NCI-H526 (cell line): ENCODE results near the gene RHBDF1.
"Not testable (repeated sequence)": the region's sequence is repeated elsewhere in the genome, so short reads cannot be mapped to it uniquely, and the experiment has no call there.

Source experiments
- DNase-seq, 2 experiments: peaks; one replicate each; lab custom pipeline; 2025; lab: John Stamatoyannopoulos, UW

RHBDF1 gene

DNA sequence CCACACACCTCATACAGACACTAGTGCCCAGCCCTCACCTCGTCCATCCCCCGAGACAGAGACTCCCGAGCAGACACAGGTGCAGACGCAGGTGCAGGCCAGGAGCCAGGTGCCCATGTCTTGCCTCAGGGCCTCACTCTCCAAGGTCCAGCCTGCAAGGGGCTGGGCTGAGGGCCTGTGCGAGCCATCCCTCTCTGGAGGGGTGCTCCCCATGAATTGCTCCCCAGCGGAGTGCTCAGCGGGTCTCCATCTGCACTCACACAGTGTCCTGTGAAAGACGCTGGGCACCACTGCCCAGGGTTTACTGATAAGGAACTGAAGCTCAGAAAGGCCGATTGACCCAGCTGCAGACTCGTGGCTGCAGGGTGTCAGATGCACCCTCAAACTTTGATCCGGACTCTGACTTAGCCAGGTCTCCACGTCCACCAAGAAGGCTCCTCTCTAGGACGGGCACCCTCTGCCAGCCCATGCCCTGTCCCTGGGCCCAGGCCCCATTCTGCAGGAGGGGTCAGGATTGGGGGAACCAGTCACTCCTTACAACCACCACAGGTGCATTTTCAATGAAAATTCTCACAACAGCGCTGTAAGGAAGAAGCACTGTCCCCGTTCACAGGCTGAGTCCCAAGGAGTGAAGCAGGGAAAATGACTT is 36.0 kb downstream of the RHBDF1 start:
- DNase-seq = no peak

DNA sequence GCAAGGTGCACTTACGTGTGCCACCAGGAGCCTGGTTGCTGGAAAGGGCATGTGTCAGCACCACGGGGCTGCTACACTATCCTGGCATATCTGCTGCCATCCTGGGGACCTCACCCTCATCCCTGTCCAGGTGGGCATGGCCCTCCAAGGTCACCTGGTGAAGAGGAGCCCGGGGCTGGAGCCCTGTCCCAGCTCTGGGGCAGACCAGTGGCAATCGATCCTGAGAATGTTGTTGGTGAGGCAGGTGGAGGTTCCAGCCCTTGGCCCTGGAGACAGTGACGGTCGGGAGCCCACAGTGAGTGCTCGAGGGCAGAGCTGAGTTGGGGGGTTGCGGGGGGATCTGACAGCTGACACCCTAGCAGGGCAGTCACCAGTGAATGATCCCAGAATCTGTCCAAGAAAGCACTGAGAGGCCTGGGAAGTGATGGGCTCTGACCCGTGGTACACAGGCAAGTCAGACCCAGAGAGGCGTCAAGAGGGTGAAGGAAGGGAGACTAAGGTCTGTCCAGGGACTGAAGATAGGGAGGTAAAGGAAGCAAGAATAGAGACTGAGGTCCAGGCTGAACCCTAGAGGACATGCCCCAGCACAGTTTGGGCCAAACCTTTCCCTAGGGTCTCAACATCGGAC is 36.6 kb downstream of the RHBDF1 start:
- no peak for DNase-seq

DNA sequence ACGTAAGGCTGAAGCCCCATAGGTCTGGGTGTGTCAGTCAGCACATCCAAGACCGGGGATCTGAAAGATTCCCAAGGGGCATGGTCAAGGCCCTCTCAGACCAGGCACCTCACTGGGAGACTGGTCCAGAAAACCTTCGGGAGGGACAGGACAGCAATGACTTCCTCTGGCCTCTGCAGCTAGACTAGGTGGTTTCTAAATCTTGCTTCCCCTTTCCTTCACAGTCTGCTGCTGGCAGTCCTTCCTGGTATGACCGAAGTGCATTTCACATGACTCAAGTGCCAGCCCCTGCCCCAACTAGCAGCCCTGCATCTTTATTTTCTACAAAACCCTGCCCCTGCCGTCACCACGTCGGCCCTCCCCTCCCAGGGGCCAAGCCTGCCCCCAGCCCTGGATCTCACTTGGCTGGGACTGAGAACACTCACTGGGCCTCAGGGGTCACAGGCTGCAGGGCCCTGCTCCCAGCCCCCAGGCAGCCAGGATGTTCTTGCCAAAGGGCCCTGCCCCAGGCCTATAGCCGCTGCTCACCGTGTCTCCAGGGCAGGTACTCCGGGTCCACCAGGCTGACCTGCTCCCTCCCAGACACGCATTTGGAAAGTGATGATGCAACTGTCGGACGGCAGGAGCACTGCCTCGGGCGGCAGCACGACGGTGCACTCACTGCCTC is 37.3 kb downstream of the RHBDF1 start:
- no peak for DNase-seq

DNA sequence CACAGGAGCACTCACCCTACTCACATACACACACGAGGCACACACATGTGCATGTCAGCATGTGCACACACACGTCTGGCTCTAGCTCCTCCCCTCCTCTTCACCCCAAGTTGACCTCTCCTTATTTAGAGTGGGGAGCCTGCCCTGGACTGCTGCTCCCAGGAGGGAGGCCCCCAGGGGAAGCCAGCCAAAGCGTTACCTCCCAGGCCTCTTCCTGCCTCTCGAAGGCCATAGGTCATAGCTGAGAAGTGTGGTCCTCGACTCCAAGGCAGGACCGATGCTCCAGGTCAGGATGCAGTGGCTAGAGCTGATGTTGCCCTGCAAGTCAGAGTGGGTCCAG is 37.8 kb downstream of the RHBDF1 start:
- no peak for DNase-seq

DNA sequence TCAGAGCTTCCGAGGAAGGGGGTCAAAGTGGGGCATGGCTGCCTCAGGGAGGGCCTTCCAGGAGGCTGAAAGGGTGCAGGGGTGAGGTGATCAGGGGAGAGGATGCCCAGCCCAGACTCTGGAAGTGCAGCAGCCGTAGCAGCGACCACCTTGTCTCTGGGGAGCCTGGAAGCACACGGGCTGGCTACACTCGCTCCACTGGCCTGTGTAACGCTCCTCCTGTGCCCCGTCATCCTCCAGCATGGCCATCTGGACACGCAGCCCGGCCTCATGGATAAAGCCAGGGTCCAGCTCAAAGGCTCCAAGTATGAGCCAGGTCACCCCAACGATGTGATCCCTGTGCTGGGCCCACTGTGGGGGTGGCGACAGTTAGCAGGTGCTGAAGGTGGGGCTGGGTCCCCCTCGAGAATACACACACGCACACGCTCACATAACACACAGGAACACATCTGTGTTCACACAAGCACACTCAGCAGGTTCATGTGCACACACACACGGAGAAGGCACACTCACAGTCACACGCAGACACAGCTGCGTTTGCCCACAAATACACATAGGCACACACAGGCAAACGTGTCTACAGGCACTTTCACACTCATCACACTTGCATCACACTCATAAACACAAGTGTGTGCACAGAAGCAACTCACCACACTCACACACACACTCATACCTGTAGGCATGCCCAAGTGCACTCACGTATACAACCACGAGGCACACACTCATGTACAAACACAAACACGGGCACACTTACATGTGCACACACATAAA is 38.4 kb downstream of the RHBDF1 start:
- no peak for DNase-seq

DNA sequence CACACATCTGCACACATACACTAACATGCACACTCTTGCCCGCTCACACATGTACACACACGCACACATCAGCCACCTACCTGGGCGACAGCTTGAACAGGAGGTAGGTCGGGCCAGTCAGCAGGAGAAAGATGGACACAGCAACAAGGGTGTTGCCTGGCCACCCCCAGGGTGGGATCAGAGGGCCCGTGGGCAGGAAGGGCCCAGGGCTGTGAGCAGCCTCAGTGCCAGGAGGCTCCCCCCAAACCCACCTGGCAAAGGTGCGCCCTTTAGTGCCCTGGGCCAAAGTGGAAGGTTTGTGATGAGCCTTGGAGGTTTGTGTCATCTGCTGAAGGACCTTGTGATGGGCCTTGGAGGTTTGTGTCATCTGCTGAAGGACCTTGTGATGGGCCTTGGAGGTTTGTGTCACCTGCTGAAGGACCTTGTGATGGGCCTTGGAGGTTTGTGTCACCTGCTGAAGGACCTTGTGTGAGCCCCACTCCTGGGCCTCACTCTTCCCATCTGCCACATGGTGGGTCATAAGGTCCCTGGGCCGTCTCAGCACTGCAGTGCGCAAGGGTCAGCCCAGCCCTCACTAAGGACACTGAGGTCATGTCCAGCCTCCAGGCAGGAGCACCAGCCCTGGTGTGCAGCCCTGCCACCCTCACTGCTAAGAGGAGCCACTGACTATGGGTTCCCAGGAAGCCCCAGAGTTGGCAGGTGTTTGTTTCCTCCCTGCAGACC is 39.1 kb downstream of the RHBDF1 start:
- DNase-seq = not testable (repeated sequence)

DNA sequence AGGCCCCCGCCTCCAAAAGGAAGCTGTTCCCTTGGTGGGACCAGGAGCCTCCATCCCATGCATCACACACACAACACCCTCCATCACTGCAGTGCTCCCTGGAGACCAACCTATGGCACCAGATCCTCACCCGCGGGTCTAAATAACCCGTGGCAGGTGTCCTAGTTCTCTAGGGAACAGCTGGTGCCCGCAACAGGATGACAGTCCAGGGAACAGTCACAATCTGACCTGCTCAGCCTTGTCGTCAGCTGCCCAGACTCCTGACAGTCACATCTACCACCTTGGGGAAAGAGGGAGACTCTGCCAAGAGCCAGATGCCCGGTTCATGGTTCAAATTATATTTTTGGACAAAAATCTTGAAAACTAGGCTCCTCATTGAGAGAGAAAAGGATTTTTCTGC is 41.8 kb downstream of the RHBDF1 start:
- not testable (repeated sequence) for DNase-seq

DNA sequence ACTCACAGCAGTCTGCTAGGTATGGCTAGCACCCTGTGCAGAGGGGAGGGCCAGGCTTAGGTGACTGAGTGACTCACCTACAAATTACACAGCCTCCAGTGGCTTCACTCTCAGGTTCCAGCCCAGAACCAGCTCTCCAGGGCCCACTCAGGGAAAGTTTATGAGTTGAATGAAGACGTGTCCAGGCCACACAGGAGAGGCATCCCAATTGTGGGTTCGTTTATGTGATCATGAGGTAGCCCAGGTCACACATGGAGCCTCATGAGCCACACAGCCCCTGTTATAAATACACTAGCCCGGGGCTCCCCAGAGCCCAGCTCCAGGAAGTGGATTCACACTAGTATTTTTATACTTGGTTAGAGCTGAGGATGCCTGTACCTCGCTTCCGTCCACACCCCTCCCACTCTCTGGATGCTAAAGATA is 46.5 kb downstream of the RHBDF1 start:
- DNase-seq = not testable (repeated sequence)

DNA sequence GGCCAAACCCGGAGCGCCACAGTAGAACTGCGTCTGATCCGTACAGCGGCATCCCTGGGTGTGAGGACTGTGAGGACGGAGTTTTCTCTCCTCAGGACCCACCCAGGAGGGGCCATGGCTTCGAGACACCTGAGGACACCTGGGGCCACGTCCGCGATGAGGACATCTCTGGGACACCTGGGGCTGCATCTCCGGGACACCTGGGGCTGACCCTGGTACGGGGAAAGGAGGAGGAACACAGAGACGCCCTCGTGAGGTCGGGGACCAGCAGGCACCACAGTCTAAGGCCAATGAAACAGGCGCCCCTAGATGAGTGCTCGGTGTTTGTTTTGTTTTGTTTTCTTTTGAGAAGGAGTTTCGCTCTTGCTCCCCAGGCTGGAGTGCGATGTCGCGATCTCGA is 48.3 kb downstream of the RHBDF1 start:
- DNase-seq = not testable (repeated sequence)

DNA sequence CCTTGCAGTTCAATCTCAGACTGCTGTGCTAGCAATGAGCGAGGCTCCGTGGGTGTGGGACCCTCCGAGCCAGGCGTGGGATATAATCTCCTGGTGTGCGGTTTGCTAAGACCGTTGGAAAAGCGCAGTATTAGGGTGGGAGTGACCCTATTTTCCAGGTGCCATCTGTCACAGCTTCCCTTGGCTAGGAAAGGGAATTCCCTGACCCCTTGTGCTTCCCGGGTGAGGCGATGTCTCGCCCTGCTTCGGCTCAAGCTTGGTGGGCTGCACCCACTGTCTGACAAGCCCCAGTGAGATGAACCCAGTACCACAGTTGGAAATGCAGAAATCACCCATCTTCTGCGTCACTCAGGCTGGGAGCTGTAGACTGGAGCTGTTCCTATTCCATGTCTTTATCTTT is 51.5 kb downstream of the RHBDF1 start:
- DNase-seq = not testable (repeated sequence)

DNA sequence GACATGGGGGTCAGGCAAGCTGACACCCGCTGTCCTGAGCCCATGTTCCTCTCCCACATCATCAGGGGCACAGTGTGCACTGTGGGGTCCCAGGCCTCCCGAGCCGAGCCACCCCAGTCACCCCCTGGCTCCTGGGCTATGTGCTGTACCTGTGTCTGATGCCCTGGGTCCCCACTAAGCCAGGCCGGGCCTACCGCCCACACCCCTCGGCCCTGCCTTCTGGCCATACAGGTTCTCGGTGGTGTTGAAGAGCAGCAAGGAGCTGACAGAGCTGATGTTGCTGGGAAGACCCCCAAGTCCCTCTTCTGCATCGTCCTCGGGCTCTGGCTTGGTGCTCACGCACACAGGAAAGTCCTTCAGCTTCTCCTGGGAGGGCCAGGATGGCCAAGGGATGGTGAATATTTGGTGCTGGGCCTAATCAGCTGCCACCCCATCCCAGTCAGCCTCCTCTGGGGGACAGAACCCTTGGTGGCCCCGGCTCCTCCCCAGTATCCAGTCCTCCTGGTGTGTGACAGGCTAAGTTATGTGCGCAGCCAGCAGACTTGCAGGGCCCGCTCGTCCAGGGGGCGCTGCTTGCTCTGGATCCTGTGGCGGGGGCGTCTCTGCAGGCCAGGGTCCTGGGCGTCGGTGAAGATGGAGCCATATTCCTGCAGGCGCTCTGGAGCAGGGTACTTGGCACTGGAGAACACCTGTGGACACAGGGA is 55.2 kb downstream of the RHBDF1 start:
- not testable (repeated sequence) for DNase-seq

DNA sequence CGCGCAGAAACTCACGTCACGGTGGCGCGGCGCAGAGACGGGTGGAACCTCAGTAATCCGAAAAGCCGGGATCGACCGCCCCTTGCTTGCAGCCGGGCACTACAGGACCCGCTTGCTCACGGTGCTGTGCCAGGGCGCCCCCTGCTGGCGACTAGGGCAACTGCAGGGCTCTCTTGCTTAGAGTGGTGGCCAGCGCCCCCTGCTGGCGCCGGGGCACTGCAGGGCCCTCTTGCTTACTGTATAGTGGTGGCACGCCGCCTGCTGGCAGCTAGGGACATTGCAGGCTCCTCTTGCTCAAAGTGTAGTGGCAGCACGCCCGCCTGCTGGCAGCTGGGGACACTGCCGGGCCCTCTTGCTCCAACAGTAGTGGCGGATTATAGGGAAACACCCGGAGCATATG is 61.7 kb downstream of the RHBDF1 start:
- peak; percentile 71 to 93 for DNase-seq

DNA sequence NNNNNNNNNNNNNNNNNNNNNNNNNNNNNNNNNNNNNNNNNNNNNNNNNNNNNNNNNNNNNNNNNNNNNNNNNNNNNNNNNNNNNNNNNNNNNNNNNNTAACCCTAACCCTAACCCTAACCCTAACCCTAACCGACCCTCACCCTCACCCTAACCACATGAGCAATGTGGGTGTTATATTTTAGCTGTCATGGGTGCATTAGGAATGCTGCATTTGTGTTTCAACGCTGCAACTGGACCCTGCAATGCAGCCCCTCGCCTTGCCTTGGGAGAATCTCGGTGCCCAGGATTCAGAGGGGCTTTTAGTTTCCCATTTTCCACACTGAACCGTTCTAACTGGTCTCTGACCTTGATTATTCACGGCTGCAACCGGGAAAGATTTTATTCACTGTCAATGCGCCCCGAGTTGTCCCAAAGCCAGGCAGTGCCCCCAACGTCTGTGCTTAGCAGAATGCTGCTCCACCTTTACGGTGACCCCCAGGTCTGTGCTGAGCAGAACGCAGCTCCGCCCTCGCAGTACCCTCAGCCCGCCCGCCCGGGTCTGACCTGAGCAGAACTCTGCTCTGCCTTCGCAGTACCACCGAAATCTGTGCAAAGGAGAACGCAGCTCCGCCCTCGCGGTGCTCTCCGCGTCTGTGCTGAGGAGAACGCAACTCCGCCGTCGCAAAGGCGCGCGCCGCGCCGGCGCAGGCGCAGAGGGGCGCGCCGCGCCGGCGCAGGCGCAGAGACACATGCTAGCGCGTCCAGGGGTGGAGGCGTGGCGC is 62.3 kb downstream of the RHBDF1 start:
- no peak for DNase-seq
